GM19438 (cell line): ENCODE results near the gene RETREG3.
"Not testable (repeated sequence)": the region's sequence is repeated elsewhere in the genome, so short reads cannot be mapped to it uniquely, and the experiment has no call there.

Experiments used
- ATAC-seq: cut with Tn5 transposase; IDR thresholded peaks from one replicate; pipeline ENCODE4 v1.9.1; 2021; ENCODE audit warnings: low read depth; ENCODE audit not compliant: unreplicated experiment

Gene RETREG3

DNA sequence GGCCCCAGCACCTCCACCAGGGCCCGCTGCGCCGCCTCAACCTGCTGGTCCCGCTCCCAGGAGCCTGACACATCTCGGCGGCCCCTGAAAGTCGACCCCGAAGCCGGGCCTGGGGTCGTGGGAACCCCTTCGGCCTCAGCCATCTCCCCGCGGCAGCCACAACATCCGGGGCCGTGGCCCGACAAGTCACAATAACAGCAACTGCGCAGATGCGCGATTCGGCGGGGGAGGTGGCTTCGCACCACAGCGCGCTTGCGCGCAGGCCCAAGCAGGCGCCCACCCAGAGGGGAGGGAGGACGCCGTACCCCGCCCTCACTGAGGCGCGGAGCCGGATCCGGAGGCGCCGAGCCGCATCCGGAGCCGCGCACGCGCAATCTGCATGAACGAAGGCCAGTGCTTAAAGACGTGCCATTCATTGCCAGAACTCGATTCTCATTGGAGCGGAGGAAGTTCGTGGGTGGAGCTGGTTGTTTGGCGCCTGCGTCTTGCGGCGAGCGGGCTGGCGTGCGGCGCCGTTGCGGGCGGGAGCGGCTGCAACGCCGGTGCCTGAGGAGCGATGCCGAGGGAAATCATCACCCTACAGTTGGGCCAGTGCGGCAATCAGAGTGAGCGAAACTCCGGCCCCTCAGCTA is at the start of gene RETREG3, which contains the start of gene TUBG1:
Gene RETREG3, minus strand, starts transcription at position 193 of the 632 bp plus-strand sequence. Its CDS starts 50 bp downstream, at position 143.
Gene TUBG1, plus strand, starts transcription at position 502 of the 632 bp plus-strand sequence. Its CDS starts 55 bp downstream, at position 557.
- ATAC-seq, result peak; percentile 82

- no peak for ATAC-seq
Measured at GRCh38 chr17:42657824-42658588, 48.8 kb upstream of the RETREG3 start.

DNA sequence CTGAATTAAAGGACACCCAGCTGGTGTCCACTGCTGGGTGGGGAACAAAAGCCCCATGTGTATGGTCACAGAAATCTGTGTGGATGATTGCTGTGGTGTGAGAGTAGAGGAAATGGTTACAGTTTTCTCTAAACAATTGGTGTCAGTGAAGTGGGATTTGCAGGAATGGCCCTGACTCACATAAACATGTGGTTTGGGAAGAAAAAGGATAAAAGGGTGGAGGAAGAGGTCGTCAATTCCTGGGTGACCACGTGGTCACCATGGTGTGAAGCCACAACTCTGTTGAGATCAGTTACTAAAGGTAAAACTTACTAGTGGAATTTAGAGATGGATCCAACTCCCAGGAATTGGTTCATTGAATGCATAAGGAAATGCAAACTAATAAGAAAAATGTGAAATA is 46.4 kb upstream of the RETREG3 start:
- ATAC-seq, result no peak

DNA sequence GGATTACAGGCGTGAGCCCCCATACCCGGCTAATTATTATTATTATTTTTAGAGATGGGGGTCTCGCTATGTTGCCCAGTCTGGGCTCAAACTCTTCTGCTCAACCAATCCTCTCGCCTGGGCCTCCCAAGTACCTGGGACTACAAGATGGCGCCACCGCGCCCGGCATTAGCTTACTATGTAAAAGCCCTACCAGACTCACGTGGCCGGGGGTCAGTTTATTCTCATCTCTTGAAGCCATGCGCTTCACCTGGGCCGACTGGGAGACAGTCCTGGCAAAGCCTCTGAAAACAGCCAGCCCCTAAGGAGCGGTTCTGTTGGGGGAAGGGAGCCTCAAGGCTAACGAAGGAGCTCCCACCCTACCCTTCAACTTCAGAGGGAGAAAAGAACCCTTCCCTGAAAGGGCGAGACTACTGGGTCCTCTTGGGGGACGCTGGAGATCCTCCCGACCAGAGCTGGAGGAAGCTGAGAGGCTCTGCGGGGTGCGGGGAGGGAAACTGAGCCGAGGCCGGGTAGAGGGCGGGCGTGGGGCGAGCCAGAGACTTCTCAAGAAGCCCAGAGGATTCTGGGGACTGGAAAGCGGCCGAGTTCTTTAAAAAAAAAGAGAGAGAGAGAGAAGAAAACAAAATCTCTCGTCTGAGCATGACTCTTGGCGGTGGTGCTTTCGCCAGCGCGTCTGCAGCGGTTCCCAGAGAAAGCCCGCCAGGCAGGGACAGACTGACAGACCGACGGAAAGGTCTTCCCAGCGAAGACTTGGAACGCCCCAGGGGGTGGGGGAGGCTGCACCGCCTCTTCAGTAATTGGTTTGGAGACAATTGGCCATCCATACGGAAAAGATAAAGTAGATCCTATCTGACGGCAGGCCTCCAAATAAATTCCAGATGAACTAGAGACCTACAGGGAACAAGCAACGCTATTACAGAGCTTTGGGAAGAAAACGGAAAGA is 44.3 kb upstream of the RETREG3 start:
- ATAC-seq, result no peak

- no peak for ATAC-seq
Measured at GRCh38 chr17:42651392-42651791, 42.2 kb upstream of the RETREG3 start.

GRCh38 chr17:42647778-42648177 is 38.6 kb upstream of the RETREG3 start:
- no peak for ATAC-seq

DNA sequence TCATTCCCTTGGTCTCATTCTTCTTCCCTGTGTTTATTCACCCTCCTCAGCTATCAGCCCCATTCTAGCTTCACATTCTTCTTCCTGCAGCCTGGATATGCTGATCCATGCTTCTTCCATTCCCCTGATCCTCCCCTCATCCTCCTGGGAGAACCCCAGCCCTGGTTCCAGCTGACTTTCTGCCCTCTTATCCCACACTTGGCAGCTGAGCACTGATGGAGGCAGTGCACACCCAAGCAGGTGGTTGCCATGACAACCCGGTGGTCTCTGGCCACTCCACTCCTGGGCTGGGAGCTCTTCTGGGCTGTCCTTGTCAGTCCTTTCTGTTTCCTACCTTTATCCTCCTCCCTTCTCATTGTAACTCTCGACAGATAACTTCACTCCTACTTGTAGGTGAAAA is 33.2 kb upstream of the RETREG3 start:
- no peak for ATAC-seq

GRCh38 chr17:42640121-42640520 is 30.9 kb upstream of the RETREG3 start:
- no peak for ATAC-seq

GRCh38 chr17:42639525-42640113 is 30.4 kb upstream of the RETREG3 start:
- no peak for ATAC-seq

- ATAC-seq, result no peak
Measured at GRCh38 chr17:42632949-42633444, 23.8 kb upstream of the RETREG3 start.

- ATAC-seq, result no peak
Measured at GRCh38 chr17:42629411-42630009, 20.3 kb upstream of the RETREG3 start.

- ATAC-seq, result not testable (repeated sequence)
Measured at GRCh38 chr17:42627032-42627764, 18.0 kb upstream of the RETREG3 start.

DNA sequence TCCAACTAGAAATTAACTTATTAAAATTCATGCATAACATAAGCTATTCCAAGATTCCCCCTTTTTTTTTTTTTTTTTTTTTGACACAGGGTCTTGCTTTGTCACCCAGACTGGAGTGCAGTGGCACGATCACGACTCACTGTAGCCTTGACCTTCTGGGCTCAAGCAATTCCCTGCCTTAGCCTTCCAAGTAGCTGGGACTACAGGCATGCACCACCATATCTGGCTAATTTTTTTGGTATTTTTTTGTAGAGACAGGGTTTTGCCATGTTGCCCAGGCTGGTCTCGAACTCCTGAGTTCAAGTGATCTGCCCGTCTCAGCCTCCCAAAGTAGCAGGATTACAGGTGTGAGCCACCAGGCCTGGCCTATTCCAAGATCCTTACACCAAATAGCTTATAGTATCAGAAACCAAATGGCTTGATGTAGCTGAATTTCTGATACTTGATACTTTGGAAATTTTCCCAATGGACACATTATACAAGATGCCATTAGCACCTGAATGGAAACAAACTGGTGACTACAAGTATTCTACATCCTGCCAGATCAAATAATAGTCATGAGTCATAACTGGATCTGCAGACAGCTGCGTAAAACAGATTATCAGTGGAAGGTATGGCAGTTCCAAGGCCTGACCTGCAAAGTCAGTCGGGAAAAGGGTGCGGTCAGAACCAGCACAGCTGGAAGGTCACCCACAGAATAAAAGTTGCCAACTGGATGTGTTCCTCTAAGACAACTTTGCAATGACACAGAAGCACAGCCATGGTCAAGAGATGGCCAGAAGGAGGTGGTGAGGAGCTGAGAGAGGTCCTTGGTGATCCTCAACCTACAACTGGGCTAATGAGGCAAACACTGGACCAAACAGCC is 14.8 kb upstream of the RETREG3 start:
- no peak for ATAC-seq

DNA sequence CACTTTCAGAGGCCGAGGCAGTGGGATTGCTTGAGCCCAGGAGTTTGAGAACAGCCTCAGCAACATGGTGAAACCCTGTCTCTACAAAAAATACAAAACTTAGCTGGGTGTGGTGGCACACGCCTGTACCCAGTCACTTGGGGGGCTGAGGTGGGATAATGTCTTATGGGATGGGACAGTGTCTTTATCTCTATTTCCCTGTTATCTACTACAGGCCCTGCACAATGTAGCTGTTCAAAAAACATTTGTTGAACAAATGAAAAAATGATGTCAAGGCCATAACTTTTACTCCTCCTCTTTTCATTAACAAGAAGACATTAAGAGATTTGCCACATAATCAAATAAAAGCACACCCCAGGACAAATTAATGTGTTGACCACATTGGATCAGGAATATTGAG is 14.1 kb upstream of the RETREG3 start:
- no peak for ATAC-seq

- not testable (repeated sequence) for ATAC-seq
Measured at GRCh38 chr17:42621987-42622386, 12.8 kb upstream of the RETREG3 start.

DNA sequence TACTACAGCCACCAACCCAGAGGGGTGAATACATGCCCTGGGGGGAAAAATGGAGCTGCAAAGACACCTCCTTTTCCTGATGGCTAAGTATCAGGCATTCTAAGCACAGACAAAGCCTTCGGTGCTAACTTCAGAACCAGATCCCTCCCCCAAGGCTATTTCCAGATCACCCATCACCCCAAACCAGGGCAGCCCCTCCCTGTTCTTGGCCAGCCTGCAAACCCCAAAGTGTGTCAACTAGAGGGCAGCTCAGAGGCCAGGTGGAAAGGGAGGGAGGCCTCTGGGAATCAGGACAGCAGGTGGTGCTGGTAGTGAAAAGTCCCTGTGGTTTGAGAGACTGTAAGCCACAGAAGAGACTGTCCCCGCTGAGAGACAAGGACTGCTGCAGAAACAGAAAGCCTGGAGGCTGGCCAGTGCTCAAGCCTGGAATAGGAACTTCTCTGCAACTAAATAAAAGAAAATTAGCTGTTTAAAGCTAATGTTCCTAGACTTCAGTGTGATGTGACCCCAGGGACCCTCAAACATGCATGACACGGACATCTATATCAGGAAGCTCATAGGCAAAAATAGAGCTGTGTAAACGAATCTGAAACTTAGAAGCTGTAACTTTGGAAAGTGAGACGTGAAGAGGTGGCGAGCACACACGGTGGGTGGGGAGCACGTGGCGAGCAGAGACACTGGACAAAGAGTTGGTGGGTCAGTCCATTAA is 9.4 kb upstream of the RETREG3 start:
- peak; percentile 80 for ATAC-seq

DNA sequence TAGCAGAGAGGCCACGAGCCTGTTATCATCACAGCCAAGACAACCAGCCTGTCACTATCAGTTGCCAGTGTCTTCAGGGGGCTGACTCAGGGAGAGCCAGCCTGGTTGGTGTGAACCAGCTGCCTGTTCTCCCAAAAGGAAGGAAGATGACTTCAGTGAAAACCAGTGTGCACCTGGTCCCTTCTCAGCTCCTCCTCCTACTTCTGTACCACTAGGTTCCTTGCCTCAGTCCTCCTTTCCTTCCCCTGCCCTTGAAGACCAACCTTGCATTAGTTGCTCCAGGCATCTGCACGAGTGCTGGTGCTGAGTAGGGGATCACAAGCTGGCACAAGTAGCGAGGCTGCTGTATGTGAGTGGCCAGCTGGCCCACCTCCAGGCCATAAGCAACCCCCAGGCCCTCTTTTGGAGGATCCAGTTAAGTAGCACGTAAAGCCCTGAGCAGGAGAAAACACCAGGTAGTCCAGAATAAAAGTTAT is 8.8 kb upstream of the RETREG3 start:
- no peak for ATAC-seq
